Mucosa of descending colon (tissue), 3 donors: ENCODE data around the gene CACNB2. TPM values are rescaled to one million over a fixed set of nuclear protein-coding genes. Genes with fewer than 3 reads are reported as not detected.

ENCODE experiments used
- ATAC-seq: fragments of 200-7000 bp; cut with Tn5 transposase; one replicate; pipeline ENCODE4 v1.9.1; 2020; ENCODE audit warnings: mild to moderate bottlenecking, moderate library complexity
- DNase-seq, 3 donors: peaks; one replicate each; pipeline ENCODE4 v3.0.0-alpha.2; 2020
- H3K36me3 ChIP-seq: fragments of 200-600 bp; one replicate; pipeline ENCODE4 v1.8.0; 2021; ENCODE audit warnings: low read depth, mild to moderate bottlenecking
- H3K4me1 ChIP-seq: fragments of 200-600 bp; one replicate; pipeline ENCODE4 v1.8.0; 2021; ENCODE audit warnings: low read depth, mild to moderate bottlenecking
- H3K4me3 ChIP-seq: fragments of 200-600 bp; one replicate; pipeline ENCODE4 v1.8.0; 2021; ENCODE audit warnings: mild to moderate bottlenecking
- H3K9me3 ChIP-seq: fragments of 200-600 bp; one replicate; pipeline ENCODE4 v1.8.0; 2021; ENCODE audit warnings: mild to moderate bottlenecking
- intact Hi-C, 2 donors: fragments of 100-400 bp; cut with DNase I in 1 of 2; cut with micrococcal nuclease in 1 of 2; formaldehyde crosslinking; loops; one replicate each; pipeline versions ENCODE4 v1.11.0 to v1.11.1; 2022; cut with DNase I, micrococcal nuclease
- total RNA-seq, 3 donors: library from RNA; stranded (reverse); fragmentation: NEBNext Ultra II Directional in 2 of 3; extraction: Animal tissue kit (Norgen Biotek cat#: 25700) in 2 of 3; gene quantifications; one replicate each; pipeline versions ENCODE4 v1.2.1 to v1.2.4, GENCODE V29; 2021 to 2023
- TF ChIP-seq, protein P1 (sequence below): fragments of 200-600 bp; IDR thresholded peaks from one replicate; pipeline ENCODE4 v1.8.0; 2022; ENCODE audit warnings: antibody characterized with exemption, mild to moderate bottlenecking
- donor health status: DM: no; HTN: no; CAD: no; lungs with moderate emphysema.
- donor health status: DM: no; HTN: no; CAD: no.
- donor health status: DM: no; HTN: yes; CAD: no.

The CACNB2 gene
- total RNA-seq, 3 donors from 2014 or later, result 13.6 to 26.2 (median 19.8) TPM

DNA sequence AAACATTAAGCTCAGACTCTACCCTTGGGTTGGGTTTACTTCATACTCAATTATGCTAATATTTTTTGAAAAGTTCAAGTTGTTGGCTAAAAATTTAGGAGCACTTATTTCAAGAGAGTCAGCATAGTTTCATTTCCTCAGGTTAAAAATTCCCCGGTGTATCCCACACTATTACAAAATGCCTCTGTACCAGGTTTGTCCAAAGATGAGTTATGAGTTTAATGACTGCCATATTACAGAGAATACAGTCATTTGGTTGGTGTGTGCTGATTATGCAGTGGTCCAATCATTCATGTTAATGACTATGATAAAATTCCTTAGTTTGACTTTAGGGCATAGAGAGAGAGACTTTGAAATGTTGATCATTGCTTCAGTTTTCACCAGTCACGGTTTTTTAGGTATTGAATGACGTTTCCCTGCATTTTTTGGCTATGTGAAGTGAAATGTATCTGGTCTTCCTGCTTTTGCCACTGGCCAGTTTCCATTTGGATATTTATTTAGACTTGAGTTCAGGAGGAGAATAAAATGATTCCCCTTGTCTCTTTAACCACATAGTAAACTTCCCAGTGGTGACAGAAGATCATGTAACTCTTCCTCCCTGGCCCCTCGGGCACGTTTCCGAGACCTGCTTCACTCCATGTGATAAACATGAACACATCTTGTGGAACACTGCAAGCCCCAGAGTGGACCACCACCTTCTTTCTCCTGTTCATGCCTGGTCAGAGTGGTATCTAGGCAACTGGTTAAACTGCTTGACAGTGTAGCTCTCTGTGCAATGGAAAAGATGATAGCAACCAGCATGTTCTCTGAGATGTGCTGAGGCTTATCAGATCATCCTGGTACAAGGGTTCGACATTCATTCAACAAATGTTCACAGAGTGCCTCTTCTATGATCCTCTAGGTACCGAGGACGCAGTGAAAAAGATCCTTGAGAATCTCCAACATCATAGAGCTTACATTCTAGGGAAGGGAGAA lies 153.6 kb downstream of the CACNB2 start:
- ATAC-seq (no peak), DNase-seq (no peak)
- intact Hi-C loops, result no loop called here
- no peaks in the 10 kb centered on the region for H3K9me3 ChIP-seq
- H3K36me3 ChIP-seq, result no peaks in the 10 kb centered on the region
- H3K4me1 ChIP-seq, result no peaks in the 10 kb centered on the region
- H3K4me3 ChIP-seq, result no peak overlapping the region
- TF ChIP-seq, protein P1, sequence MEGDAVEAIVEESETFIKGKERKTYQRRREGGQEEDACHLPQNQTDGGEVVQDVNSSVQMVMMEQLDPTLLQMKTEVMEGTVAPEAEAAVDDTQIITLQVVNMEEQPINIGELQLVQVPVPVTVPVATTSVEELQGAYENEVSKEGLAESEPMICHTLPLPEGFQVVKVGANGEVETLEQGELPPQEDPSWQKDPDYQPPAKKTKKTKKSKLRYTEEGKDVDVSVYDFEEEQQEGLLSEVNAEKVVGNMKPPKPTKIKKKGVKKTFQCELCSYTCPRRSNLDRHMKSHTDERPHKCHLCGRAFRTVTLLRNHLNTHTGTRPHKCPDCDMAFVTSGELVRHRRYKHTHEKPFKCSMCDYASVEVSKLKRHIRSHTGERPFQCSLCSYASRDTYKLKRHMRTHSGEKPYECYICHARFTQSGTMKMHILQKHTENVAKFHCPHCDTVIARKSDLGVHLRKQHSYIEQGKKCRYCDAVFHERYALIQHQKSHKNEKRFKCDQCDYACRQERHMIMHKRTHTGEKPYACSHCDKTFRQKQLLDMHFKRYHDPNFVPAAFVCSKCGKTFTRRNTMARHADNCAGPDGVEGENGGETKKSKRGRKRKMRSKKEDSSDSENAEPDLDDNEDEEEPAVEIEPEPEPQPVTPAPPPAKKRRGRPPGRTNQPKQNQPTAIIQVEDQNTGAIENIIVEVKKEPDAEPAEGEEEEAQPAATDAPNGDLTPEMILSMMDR, result no peak

DNA sequence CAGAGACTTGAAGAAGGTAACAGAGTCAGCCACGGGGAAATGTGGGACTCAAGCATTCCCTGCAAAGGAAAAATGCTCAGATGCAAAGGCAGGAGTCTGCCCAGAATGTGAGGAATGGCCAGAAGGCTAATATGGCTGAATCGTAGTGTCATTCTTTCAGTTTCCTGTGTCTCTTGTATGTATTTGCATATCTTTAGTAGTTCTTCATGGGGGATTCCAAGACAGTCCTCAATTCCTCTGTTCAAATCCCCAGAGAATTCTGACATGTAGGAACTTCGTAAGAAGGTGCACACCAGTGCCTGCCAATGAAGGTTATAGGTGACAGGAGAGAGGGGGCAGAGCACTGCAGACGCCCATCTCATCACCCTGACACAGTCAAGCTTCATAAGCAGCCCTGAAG lies 154.4 kb downstream of the CACNB2 start:
- no peaks in the 10 kb centered on the region for H3K9me3 ChIP-seq
- H3K4me3 ChIP-seq, result no peak overlapping the region
- H3K4me1 ChIP-seq, result no peaks in the 10 kb centered on the region
- ATAC-seq, result no peak
- TF ChIP-seq, protein P1, result no peak
- no peak for DNase-seq
- intact Hi-C loops, result no loop called here
- no peaks in the 10 kb centered on the region for H3K36me3 ChIP-seq

DNA sequence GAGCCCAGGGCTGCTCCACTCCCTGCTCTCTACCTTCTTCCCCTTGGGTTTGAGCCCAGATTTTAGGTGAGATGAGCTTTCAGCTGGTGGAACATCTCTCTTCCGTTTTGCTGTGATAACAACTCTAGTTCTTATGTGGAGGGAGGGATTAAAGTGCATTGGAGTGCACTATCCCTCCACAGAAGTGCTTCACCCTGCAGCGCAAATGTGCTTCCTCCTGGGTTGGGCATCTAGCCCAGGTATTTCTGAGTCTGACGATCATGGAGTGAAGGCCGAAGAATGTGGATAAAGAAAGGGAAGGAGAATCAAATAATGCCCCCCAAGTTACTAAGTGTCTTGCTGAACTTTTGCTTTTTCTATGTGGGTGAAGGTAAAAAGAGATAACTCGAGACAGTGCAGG lies 157.4 kb downstream of the CACNB2 start:
- TF ChIP-seq, protein P1, result no peak
- no peaks in the 10 kb centered on the region for H3K4me1 ChIP-seq
- H3K9me3 ChIP-seq, result no peaks in the 10 kb centered on the region
- DNase-seq, result no peak
- intact Hi-C loops, result loop anchor here in 1 of 2 donors (2.0 kb wide), 1 partner anchor 37 kb away; no protein-coding TSS in a partner anchor
- H3K36me3 ChIP-seq, result no peaks in the 10 kb centered on the region
- H3K4me3 ChIP-seq, result no peak overlapping the region
- ATAC-seq, result no peak

DNA sequence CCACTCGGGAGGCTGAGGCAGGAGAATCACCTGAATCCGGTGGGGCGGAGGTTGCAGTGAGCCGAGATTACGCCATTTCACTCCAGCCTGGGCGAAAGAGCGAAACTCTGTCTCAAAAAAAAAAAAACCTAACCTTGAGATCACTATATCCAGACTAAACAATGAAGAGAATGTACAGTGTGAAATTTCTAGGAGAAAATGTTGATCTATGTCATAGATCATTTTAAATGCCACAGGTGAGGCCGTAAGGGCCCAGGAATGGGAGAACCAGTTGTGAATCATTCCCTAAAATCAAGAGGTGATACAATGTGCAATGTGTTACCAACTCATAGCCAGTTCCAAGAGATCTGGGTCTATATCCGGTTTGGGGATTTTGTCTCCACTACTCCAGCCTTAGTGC lies 158.0 kb downstream of the CACNB2 start:
- H3K9me3 ChIP-seq, result no peaks in the 10 kb centered on the region
- ATAC-seq, result no peak
- no peak overlapping the region for H3K4me3 ChIP-seq
- DNase-seq, result no peak
- H3K36me3 ChIP-seq, result no peaks in the 10 kb centered on the region
- H3K4me1 ChIP-seq, result no peaks in the 10 kb centered on the region
- intact Hi-C loops, result loop anchor here in 1 of 2 donors (2.0 kb wide), 1 partner anchor 37 kb away; no protein-coding TSS in a partner anchor
- TF ChIP-seq, protein P1, result no peak

DNA sequence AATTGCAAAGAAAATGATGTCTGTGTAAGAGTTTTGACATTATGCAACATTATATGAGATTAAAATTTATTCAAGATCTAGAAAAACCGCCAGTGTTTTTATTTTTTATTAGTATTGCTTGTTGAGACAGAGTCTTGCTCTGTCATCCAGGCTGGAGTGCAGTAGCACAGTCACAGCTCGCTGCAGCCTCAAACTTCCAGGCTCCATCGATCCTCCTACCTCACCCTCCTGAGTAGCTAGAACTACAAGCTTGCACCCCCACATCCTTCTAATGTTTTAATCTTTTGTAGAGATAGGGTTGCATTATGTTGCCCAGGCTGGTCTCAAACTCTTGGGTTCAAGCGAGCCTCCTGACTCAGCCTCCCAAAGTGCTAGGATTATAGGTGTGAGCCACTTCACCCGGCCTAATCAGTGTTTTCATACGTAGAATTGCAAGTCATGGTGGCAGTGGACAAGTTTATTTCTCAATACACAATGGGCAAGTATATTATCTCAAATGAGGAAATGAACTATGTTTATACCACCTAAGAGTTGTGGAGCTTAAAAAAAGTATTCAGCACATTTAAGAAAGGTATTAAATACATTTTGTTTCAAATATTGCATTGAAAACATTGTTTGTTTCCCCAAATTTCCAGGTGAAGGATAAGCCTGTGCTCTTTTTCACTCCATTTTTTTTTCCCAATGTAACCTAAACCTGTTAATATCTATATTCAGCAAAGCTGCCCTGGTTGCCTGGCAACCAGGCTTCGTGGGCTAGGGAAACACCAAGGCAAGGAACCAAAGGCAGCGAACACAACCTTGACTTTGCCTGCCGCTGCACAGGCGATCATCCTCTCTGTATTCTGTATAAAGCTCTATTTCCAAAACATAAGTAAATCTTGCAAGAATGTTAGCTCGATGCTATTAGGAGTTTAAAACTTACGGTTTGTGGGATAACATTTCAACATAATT lies 163.9 kb downstream of the CACNB2 start:
- DNase-seq (no peak), ATAC-seq (no peak)
- Histone ChIP-seq H3K36me3 (no peaks in the 10 kb centered on the region), H3K4me1 (no peaks in the 10 kb centered on the region), H3K4me3 (no peak overlapping the region), H3K9me3 (no peaks in the 10 kb centered on the region)
- TF ChIP-seq, protein P1, result no peak
- intact Hi-C loops, result no loop called here
